ENCODE results near the gene GLB1L2.

The GLB1L2 gene

GRCh38 chr11:134347441-134347840 lies 15.7 kb downstream of the GLB1L2 start:
- no peak for DNase-seq (ENCODE audit: low read depth in 1 of 2, low spot score in 1 of 2)
- Histone ChIP-seq H3K27ac (replicated peaks) (no peak overlapping the region), H3K27me3 (ENCODE audit: insufficient read depth, poor library complexity, severe bottlenecking) (no peaks in the 10 kb centered on the region), H3K4me3 (replicated peaks; ENCODE audit: insufficient read depth, low read length) (no peak overlapping the region)
- no peak for TF ChIP-seq GABPA (IDR thresholded peaks at IDR 0.05; ENCODE audit: low read depth)
- TF ChIP-seq SPI1 (IDR thresholded peaks at IDR 0.05; ENCODE audit: borderline replicate concordance, low read depth): no peak
- no peak for TF ChIP-seq CTCF (IDR thresholded peaks at IDR 0.05; ENCODE audit: insufficient read depth, low read length)
- TF ChIP-seq POLR2AphosphoS5 (IDR thresholded peaks at IDR 0.05; ENCODE audit: low read depth): no peak

GRCh38 chr11:134349109-134349801 lies 17.5 kb downstream of the GLB1L2 start:
- Histone ChIP-seq H3K27me3 (ENCODE audit: insufficient read depth, poor library complexity, severe bottlenecking) (no peaks in the 10 kb centered on the region), H3K27ac (replicated peaks) (no peak overlapping the region), H3K4me3 (replicated peaks; ENCODE audit: insufficient read depth, low read length) (no peak overlapping the region)
- TF ChIP-seq REST (IDR thresholded peaks at IDR 0.05; ENCODE audit: insufficient replicate concordance, low read depth) (no peak), POLR2AphosphoS5 (IDR thresholded peaks at IDR 0.05; ENCODE audit: low read depth) (no peak), GABPA (IDR thresholded peaks at IDR 0.05; ENCODE audit: low read depth) (no peak), SPI1 (IDR thresholded peaks at IDR 0.05; ENCODE audit: borderline replicate concordance, low read depth) (no peak), CTCF (IDR thresholded peaks at IDR 0.05; ENCODE audit: insufficient read depth, low read length) (no peak)
- DNase-seq (ENCODE audit: low read depth in 1 of 2, low spot score in 1 of 2): no peak

- no peak for DNase-seq (ENCODE audit: low read depth in 1 of 2, low spot score in 1 of 2)
- Histone ChIP-seq H3K27ac (replicated peaks) (no peak overlapping the region), H3K27me3 (ENCODE audit: insufficient read depth, poor library complexity, severe bottlenecking) (no peaks in the 10 kb centered on the region), H3K4me3 (replicated peaks; ENCODE audit: insufficient read depth, low read length) (no peak overlapping the region)
- TF ChIP-seq POLR2AphosphoS5 (IDR thresholded peaks at IDR 0.05; ENCODE audit: low read depth): no peak
- TF ChIP-seq CTCF (IDR thresholded peaks at IDR 0.05; ENCODE audit: insufficient read depth, low read length): no peak
- TF ChIP-seq REST (IDR thresholded peaks at IDR 0.05; ENCODE audit: insufficient replicate concordance, low read depth): no peak
- no peak for TF ChIP-seq GABPA (IDR thresholded peaks at IDR 0.05; ENCODE audit: low read depth)
- no peak for TF ChIP-seq SPI1 (IDR thresholded peaks at IDR 0.05; ENCODE audit: borderline replicate concordance, low read depth)
Measured at GRCh38 chr11:134349802-134350355, 18.1 kb downstream of the GLB1L2 start.
